Panc1 (cell line): ENCODE measurements around the gene JPH4. TPM values are rescaled to one million over a fixed set of nuclear protein-coding genes. Genes with fewer than 3 reads are reported as not detected.

Source experiments
- ATAC-seq: fragments of 200-7000 bp; cut with Tn5 transposase; 2 replicates; pipeline ENCODE4 v1.9.1; 2020; ENCODE audit warnings: mild to moderate bottlenecking, moderate library complexity
- BruUV-seq: library from RNA; stranded (reverse); fragments of 400-500 nt; replicated peaks from 2 replicates; lab custom pipeline; 2021; lab: Mats Ljungman, UMichigan
- CTCF ChIA-PET: fragments of 300-600 bp; sonication (Branson Sonifier 250); formaldehyde crosslinking; loops from one replicate; lab custom pipeline; 2022; ENCODE audit warnings: antibody characterized with exemption; lab: Charles Lee
- POLR2A ChIA-PET: fragments of 300-600 bp; sonication (Branson Sonifier 250); formaldehyde crosslinking; loops from one replicate; lab custom pipeline; 2022; ENCODE audit warnings: antibody characterized with exemption; lab: Charles Lee
- DNase-seq: peaks from one replicate; pipeline ENCODE4 v3.0.0-alpha.2; 2010; ENCODE audit warnings: low read depth, low spot score
- H3K27ac ChIP-seq: 2 replicates; pipeline ENCODE4 v1.5.1; 2011; ENCODE audit warnings: mild to moderate bottlenecking, low read length, inconsistent platforms
- H3K27me3 ChIP-seq: fragments of 200-500 bp; sonication (Bioruptor generic); 2 replicates; pipeline ENCODE4 v1.6.0; 2014; ENCODE audit warnings: low read length, inconsistent platforms; ENCODE audit not compliant: control insufficient read depth, insufficient read depth
- H3K36me3 ChIP-seq: fragments of 200-500 bp; sonication (Bioruptor generic); 2 replicates; pipeline ENCODE4 v1.5.1; 2014; ENCODE audit warnings: inconsistent platforms, mild to moderate bottlenecking, low read length, moderate library complexity; ENCODE audit not compliant: control insufficient read depth, insufficient read depth
- H3K4me1 ChIP-seq: 2 replicates; pipeline ENCODE4 v1.5.1; 2011; ENCODE audit warnings: inconsistent platforms, mild to moderate bottlenecking, low read length, moderate library complexity; ENCODE audit not compliant: control insufficient read depth, insufficient read depth
- H3K4me3 ChIP-seq, 2 experiments: 2 replicates each; pipeline ENCODE4 v1.5.1; 2011 to 2012; ENCODE audit warnings: low read depth in 2 of 2, low read length in 2 of 2, mild to moderate bottlenecking in 2 of 2, inconsistent platforms in 1 of 2, moderate library complexity in 1 of 2
- H3K9me3 ChIP-seq: fragments of 200-500 bp; sonication (Bioruptor generic); 2 replicates; pipeline ENCODE4 v1.5.1; 2014; ENCODE audit warnings: low read depth, mild to moderate bottlenecking, inconsistent platforms, low read length, moderate library complexity; ENCODE audit not compliant: control insufficient read depth, insufficient read depth
- CTCF ChIP-seq: fragments of 450-650 bp; IDR thresholded peaks from 2 replicates; pipeline ENCODE4 v1.5.1; 2017; ENCODE audit warnings: mild to moderate bottlenecking
- POLR2AphosphoS5 ChIP-seq: IDR thresholded peaks from 2 replicates; pipeline ENCODE4 v1.6.1; 2012; ENCODE audit warnings: mild to moderate bottlenecking, low read depth, low read length, moderate library complexity
- REST ChIP-seq, 2 experiments: IDR thresholded peaks; 2 replicates each; pipeline ENCODE4 v1.6.1; 2011 to 2012; ENCODE audit warnings: low read depth in 2 of 2, control low read depth in 1 of 2, low read length in 1 of 2, mild to moderate bottlenecking in 1 of 2, moderate library complexity in 1 of 2; ENCODE audit not compliant: insufficient read depth in 1 of 2
- SIN3A ChIP-seq: IDR thresholded peaks from 2 replicates; pipeline ENCODE4 v1.6.1; 2012; ENCODE audit warnings: low read depth, mild to moderate bottlenecking, low read length, moderate library complexity, borderline replicate concordance; ENCODE audit not compliant: insufficient read depth
- TCF7L2 ChIP-seq: IDR thresholded peaks from 2 replicates; pipeline ENCODE4 v1.6.1; 2011; ENCODE audit warnings: mild to moderate bottlenecking, low read depth, low read length, inconsistent platforms
- in situ Hi-C: cut with HindIII; loops from 2 replicates; pipeline ENCODE4 v1.10.0; 2016; ENCODE audit warnings: low sequenced_read_pairs, low pct_unique_long_range_greater_than_20kb
- intact Hi-C: fragments of 100-400 bp; cut with micrococcal nuclease; formaldehyde crosslinking; loops from one replicate; pipeline ENCODE4 v1.10.0; 2022; ENCODE audit not compliant: unreplicated experiment
- total RNA-seq: library from RNA; stranded (reverse); gene quantifications from one replicate; pipeline ENCODE4 v1.2.1, GENCODE V29; 2021; ENCODE audit not compliant: unreplicated experiment

The JPH4 gene
- total RNA-seq, 1 experiment from 2014 or later = 0.05 TPM

GRCh38 chr14:23536494-23536893, 42.1 kb downstream of the JPH4 start:
- no peak for ATAC-seq
- H3K27ac ChIP-seq = no peak overlapping the region
- no peak overlapping the region for H3K4me3 ChIP-seq
- H3K4me1 ChIP-seq = no peaks in the 10 kb centered on the region
- TF ChIP-seq POLR2AphosphoS5 (no peak), SIN3A (no peak), REST (IDR thresholded peaks at IDR 0.05; ENCODE audit: insufficient read depth in 1 of 2, low read depth in 2 of 2, low read length in 1 of 2) (no peak), TCF7L2 (no peak), CTCF (no peak)
- CTCF ChIA-PET = no interaction called here
- in situ Hi-C loops = no loop called here
- H3K36me3 ChIP-seq = no peaks in the 10 kb centered on the region
- no TSS peak for BruUV-seq
- no peaks in the 10 kb centered on the region for H3K27me3 ChIP-seq
- intact Hi-C loops = no loop called here
- H3K9me3 ChIP-seq = no peaks in the 10 kb centered on the region
- DNase-seq = no peak
- POLR2A ChIA-PET = no interaction called here

GRCh38 chr14:23535943-23536342, 42.6 kb downstream of the JPH4 start:
- POLR2A ChIA-PET = no interaction called here
- in situ Hi-C loops = no loop called here

More at GRCh38 chr14:23535943-23536342, 42.6 kb downstream of the JPH4 start:
- H3K9me3 ChIP-seq = no peaks in the 10 kb centered on the region
- ATAC-seq = no peak
- no peak overlapping the region for H3K4me3 ChIP-seq
- CTCF ChIA-PET = no interaction called here
- no peak overlapping the region for H3K27ac ChIP-seq
- no peaks in the 10 kb centered on the region for H3K36me3 ChIP-seq
- BruUV-seq = no TSS peak
- H3K27me3 ChIP-seq = no peaks in the 10 kb centered on the region
- TF ChIP-seq TCF7L2 (no peak), POLR2AphosphoS5 (no peak), SIN3A (no peak), REST (IDR thresholded peaks at IDR 0.05; ENCODE audit: insufficient read depth in 1 of 2, low read depth in 2 of 2, low read length in 1 of 2) (no peak), CTCF (no peak)
- intact Hi-C loops = no loop called here
- no peak for DNase-seq
- H3K4me1 ChIP-seq = no peaks in the 10 kb centered on the region
